ENCODE results near the gene INTS3. TPM values are rescaled to one million over a fixed set of nuclear protein-coding genes. Genes with fewer than 3 reads are reported as not detected.
A peak's percentile ranks its signal among the peaks of the same experiment; 100 is the strongest.
"Not testable (repeated sequence)": the region's sequence is repeated elsewhere in the genome, so short reads cannot be mapped to it uniquely, and the experiment has no call there.

The INTS3 gene
- total and polyA plus RNA-seq, 10 of the 15 experiments (the other 5 are each of a cell fraction or from before 2014, with no cell fraction given) = 12.6 to 87.4 (median 30.8) TPM

DNA sequence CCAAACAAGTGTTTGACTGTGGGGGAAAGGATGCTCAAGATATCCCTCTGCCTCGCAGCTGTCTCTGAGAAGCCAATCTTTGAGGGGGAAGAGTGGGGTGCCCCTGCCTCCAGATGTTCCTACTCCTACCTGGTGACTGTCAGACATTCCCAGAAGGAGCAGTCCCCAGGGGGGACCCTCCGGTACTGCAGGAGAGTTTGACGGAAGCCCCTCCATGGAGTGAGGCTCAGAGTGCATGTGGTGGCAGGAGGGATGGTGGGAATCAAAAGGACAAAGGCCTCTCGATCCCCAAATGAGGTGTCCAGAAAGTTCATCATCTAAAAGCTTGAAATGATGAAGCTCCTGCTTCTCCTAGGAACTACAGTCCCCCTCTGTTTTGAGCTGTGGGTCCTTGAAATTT, 52.7 kb downstream of the INTS3 start (continued):
- TF ChIP-seq, protein P1, sequence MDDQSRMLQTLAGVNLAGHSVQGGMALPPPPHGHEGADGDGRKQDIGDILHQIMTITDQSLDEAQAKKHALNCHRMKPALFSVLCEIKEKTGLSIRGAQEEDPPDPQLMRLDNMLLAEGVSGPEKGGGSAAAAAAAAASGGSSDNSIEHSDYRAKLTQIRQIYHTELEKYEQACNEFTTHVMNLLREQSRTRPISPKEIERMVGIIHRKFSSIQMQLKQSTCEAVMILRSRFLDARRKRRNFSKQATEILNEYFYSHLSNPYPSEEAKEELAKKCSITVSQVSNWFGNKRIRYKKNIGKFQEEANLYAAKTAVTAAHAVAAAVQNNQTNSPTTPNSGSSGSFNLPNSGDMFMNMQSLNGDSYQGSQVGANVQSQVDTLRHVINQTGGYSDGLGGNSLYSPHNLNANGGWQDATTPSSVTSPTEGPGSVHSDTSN (IDR thresholded peaks at IDR 0.05; ENCODE audit: insufficient replicate concordance, low read depth, low read length) = no peak
- TF ChIP-seq SMAD5 (IDR thresholded peaks at IDR 0.05; ENCODE audit: low read depth) (no peak), RFX5 (IDR thresholded peaks at IDR 0.05; ENCODE audit: low read depth, low read length) (no peak), NRF1 (conservative IDR thresholded peaks at IDR 0.05; ENCODE audit: low read depth, low read length) (no peak), DPF2 (IDR thresholded peaks at IDR 0.05) (no peak)
- TF ChIP-seq, protein P2, sequence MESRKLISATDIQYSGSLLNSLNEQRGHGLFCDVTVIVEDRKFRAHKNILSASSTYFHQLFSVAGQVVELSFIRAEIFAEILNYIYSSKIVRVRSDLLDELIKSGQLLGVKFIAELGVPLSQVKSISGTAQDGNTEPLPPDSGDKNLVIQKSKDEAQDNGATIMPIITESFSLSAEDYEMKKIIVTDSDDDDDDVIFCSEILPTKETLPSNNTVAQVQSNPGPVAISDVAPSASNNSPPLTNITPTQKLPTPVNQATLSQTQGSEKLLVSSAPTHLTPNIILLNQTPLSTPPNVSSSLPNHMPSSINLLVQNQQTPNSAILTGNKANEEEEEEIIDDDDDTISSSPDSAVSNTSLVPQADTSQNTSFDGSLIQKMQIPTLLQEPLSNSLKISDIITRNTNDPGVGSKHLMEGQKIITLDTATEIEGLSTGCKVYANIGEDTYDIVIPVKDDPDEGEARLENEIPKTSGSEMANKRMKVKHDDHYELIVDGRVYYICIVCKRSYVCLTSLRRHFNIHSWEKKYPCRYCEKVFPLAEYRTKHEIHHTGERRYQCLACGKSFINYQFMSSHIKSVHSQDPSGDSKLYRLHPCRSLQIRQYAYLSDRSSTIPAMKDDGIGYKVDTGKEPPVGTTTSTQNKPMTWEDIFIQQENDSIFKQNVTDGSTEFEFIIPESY (IDR thresholded peaks at IDR 0.05) = no peak
- TF ChIP-seq, protein P3, sequence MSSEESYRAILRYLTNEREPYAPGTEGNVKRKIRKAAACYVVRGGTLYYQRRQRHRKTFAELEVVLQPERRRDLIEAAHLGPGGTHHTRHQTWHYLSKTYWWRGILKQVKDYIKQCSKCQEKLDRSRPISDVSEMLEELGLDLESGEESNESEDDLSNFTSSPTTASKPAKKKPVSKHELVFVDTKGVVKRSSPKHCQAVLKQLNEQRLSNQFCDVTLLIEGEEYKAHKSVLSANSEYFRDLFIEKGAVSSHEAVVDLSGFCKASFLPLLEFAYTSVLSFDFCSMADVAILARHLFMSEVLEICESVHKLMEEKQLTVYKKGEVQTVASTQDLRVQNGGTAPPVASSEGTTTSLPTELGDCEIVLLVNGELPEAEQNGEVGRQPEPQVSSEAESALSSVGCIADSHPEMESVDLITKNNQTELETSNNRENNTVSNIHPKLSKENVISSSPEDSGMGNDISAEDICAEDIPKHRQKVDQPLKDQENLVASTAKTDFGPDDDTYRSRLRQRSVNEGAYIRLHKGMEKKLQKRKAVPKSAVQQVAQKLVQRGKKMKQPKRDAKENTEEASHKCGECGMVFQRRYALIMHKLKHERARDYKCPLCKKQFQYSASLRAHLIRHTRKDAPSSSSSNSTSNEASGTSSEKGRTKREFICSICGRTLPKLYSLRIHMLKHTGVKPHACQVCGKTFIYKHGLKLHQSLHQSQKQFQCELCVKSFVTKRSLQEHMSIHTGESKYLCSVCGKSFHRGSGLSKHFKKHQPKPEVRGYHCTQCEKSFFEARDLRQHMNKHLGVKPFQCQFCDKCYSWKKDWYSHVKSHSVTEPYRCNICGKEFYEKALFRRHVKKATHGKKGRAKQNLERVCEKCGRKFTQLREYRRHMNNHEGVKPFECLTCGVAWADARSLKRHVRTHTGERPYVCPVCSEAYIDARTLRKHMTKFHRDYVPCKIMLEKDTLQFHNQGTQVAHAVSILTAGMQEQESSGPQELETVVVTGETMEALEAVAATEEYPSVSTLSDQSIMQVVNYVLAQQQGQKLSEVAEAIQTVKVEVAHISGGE (CRISPR knock-in tag; IDR thresholded peaks at IDR 0.05) = no peak

DNA sequence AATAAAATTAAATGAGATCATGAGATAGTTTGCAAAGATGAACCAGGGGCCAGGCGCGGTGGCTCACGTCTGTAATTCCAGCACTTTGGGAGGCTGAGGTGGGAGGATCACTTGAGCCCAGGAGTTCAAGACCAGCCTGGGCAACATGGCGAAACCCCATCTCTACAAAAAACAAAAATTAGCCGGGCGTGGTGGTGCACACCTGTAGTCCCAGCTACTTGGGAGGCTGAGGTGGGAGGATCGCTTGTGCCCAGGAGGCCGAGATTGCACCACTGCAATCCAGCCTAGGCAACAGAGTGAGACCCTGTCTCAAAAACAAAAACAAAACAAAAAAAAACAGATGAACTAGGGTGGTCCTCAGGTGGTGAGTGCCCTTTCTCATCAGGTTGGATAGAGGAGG, 54.8 kb downstream of the INTS3 start:
- H3K9me3 ChIP-seq (replicated peaks; ENCODE audit: control insufficient read depth, insufficient read depth, low read length); H3K79me2 ChIP-seq (ENCODE audit: control insufficient read depth, insufficient read depth, low read length); DNase-seq (ENCODE audit: low read depth, low spot score); H3K27me3 ChIP-seq (replicated peaks in 1 of 2; ENCODE audit: control insufficient read depth in 2 of 2, insufficient read depth in 2 of 2, low read length in 1 of 2); intact Hi-C loops (cut with micrococcal nuclease; ENCODE audit: unreplicated experiment); in situ Hi-C loops (cut with MboI); BruUV-seq (replicated peaks); H3K36me3 ChIP-seq (ENCODE audit: control insufficient read depth in 2 of 2, insufficient read depth in 2 of 2, low read length in 1 of 2); H3K27ac ChIP-seq (ENCODE audit: control insufficient read depth, insufficient read depth); SMC1A ChIA-PET (ENCODE audit: uncharacterized antibody, unreplicated experiment); CTCF ChIA-PET; ATAC-seq; H4K20me1 ChIP-seq (ENCODE audit: control insufficient read depth, insufficient read depth); FAIRE-seq; H2AFZ ChIP-seq (ENCODE audit: control insufficient read depth, low read depth, low read length): not testable (repeated sequence)
- POLR2A ChIA-PET = interaction anchor here (0.6 kb wide), 2 partner anchors 17 to 181 kb away, joined by 3 to 4 read pairs; partner anchors contain the start of gene SLC39A1
- H3K9ac ChIP-seq (ENCODE audit: control insufficient read depth, insufficient read depth, low read length) = peak overlapping the region; percentile 80; the same call in 1 of the 2 replicates
- RAD21 ChIA-PET (ENCODE audit: unreplicated experiment) = interaction anchor here (1.0 kb wide), 1 partner anchor 203 kb away, joined by 3 read pairs; the partner anchor contains the start of gene RAB13
- H3K4me2 ChIP-seq (ENCODE audit: control insufficient read depth, insufficient read depth) = peak overlapping the region; percentile 58
- H3K4me1 ChIP-seq (ENCODE audit: control insufficient read depth, insufficient read depth, low read length) = peaks cover 21% of the 10 kb centered on the region
- 91% methylated on average over 8 of the region's 8 CpGs for WGBS (ENCODE audit: insufficient coverage, insufficient replicate concordance, low lambda C conversion rate, missing lambda C conversion rate)
- peak overlapping the region; percentile 79; the same call in 1 of the 2 replicates for H3K4me3 ChIP-seq

Data from GM12878 (cell line).